ENCODE measurements around the gene PCNT.

Gene PCNT

DNA sequence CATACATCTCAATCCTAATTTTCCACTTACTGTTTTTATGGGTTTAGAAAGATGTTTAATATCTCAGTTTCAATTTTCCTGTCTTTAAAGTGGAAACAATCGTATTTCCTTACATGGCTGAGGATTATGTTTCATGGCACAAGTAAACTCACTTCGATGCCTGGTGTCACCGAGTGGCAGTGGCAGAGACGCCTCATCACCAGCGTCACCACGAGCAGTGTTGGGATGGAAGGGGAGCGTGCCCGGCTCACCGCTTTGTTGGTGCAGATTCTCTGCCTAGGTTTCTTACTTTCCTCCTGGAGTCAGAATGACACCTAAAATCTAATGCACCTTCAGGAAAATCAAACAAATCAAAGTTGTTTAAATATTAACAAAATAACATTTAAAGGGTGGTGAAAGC lies 86.6 kb downstream of the PCNT start:
- DNase-seq (ENCODE audit: low read depth in 1 of 2, low spot score in 1 of 2) = no peak
- Histone ChIP-seq H3K4me3 (replicated peaks; ENCODE audit: insufficient read depth, low read length) (no peak overlapping the region), H3K27ac (replicated peaks) (no peak overlapping the region), H3K27me3 (ENCODE audit: insufficient read depth, poor library complexity, severe bottlenecking) (no peaks in the 10 kb centered on the region)
- TF ChIP-seq, protein P1, sequence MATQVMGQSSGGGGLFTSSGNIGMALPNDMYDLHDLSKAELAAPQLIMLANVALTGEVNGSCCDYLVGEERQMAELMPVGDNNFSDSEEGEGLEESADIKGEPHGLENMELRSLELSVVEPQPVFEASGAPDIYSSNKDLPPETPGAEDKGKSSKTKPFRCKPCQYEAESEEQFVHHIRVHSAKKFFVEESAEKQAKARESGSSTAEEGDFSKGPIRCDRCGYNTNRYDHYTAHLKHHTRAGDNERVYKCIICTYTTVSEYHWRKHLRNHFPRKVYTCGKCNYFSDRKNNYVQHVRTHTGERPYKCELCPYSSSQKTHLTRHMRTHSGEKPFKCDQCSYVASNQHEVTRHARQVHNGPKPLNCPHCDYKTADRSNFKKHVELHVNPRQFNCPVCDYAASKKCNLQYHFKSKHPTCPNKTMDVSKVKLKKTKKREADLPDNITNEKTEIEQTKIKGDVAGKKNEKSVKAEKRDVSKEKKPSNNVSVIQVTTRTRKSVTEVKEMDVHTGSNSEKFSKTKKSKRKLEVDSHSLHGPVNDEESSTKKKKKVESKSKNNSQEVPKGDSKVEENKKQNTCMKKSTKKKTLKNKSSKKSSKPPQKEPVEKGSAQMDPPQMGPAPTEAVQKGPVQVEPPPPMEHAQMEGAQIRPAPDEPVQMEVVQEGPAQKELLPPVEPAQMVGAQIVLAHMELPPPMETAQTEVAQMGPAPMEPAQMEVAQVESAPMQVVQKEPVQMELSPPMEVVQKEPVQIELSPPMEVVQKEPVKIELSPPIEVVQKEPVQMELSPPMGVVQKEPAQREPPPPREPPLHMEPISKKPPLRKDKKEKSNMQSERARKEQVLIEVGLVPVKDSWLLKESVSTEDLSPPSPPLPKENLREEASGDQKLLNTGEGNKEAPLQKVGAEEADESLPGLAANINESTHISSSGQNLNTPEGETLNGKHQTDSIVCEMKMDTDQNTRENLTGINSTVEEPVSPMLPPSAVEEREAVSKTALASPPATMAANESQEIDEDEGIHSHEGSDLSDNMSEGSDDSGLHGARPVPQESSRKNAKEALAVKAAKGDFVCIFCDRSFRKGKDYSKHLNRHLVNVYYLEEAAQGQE (IDR thresholded peaks at IDR 0.05; ENCODE audit: insufficient replicate concordance, low read depth) = no peak
- TF ChIP-seq, protein P2, sequence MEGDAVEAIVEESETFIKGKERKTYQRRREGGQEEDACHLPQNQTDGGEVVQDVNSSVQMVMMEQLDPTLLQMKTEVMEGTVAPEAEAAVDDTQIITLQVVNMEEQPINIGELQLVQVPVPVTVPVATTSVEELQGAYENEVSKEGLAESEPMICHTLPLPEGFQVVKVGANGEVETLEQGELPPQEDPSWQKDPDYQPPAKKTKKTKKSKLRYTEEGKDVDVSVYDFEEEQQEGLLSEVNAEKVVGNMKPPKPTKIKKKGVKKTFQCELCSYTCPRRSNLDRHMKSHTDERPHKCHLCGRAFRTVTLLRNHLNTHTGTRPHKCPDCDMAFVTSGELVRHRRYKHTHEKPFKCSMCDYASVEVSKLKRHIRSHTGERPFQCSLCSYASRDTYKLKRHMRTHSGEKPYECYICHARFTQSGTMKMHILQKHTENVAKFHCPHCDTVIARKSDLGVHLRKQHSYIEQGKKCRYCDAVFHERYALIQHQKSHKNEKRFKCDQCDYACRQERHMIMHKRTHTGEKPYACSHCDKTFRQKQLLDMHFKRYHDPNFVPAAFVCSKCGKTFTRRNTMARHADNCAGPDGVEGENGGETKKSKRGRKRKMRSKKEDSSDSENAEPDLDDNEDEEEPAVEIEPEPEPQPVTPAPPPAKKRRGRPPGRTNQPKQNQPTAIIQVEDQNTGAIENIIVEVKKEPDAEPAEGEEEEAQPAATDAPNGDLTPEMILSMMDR (IDR thresholded peaks at IDR 0.05; ENCODE audit: insufficient read depth, low read length) = no peak
- TF ChIP-seq GABPA (IDR thresholded peaks at IDR 0.05; ENCODE audit: low read depth) (no peak), SPI1 (IDR thresholded peaks at IDR 0.05; ENCODE audit: borderline replicate concordance, low read depth) (no peak), POLR2AphosphoS5 (IDR thresholded peaks at IDR 0.05; ENCODE audit: low read depth) (no peak)

DNA sequence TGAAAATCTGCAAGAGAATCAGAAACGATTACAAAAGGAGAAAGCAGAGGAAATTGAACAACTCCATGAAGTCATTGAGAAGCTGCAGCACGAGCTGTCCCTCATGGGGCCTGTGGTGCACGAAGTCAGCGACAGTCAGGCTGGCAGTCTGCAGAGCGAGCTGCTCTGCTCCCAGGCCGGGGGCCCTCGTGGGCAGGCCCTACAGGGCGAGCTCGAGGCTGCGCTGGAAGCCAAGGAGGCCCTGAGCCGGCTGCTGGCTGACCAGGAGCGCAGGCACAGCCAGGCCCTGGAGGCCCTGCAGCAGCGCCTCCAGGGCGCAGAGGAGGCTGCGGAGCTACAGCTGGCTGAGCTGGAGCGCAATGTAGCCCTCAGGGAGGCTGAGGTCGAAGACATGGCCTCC lies 87.3 kb downstream of the PCNT start:
- DNase-seq (ENCODE audit: low read depth in 1 of 2, low spot score in 1 of 2) = no peak
- Histone ChIP-seq H3K4me3 (replicated peaks; ENCODE audit: insufficient read depth, low read length) (no peak overlapping the region), H3K27me3 (ENCODE audit: insufficient read depth, poor library complexity, severe bottlenecking) (no peaks in the 10 kb centered on the region), H3K27ac (replicated peaks) (no peak overlapping the region)
- TF ChIP-seq, protein P1 (IDR thresholded peaks at IDR 0.05; ENCODE audit: insufficient replicate concordance, low read depth) = no peak
- TF ChIP-seq SPI1 (IDR thresholded peaks at IDR 0.05; ENCODE audit: borderline replicate concordance, low read depth) (no peak), POLR2AphosphoS5 (IDR thresholded peaks at IDR 0.05; ENCODE audit: low read depth) (no peak), GABPA (IDR thresholded peaks at IDR 0.05; ENCODE audit: low read depth) (no peak)
- TF ChIP-seq, protein P2 (IDR thresholded peaks at IDR 0.05; ENCODE audit: insufficient read depth, low read length) = no peak

DNA sequence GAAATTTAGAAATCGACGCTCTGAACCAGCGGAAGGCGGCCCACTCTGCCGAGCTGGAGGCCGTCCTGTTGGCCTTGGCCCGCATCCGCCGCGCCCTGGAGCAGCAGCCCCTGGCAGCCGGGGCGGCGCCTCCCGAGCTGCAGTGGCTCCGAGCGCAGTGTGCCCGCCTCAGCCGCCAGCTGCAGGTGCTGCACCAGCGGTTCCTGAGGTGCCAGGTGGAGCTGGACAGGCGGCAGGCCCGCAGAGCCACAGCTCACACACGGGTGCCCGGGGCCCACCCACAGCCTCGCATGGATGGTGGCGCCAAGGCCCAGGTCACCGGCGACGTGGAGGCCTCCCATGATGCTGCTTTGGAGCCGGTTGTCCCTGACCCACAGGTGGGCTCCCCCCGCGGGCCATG lies 87.7 kb downstream of the PCNT start:
- Histone ChIP-seq H3K27me3 (ENCODE audit: insufficient read depth, poor library complexity, severe bottlenecking) (no peaks in the 10 kb centered on the region), H3K4me3 (replicated peaks; ENCODE audit: insufficient read depth, low read length) (no peak overlapping the region), H3K27ac (replicated peaks) (no peak overlapping the region)
- TF ChIP-seq SPI1 (IDR thresholded peaks at IDR 0.05; ENCODE audit: borderline replicate concordance, low read depth) (no peak), POLR2AphosphoS5 (IDR thresholded peaks at IDR 0.05; ENCODE audit: low read depth) (no peak), GABPA (IDR thresholded peaks at IDR 0.05; ENCODE audit: low read depth) (no peak)
- TF ChIP-seq, protein P2 (IDR thresholded peaks at IDR 0.05; ENCODE audit: insufficient read depth, low read length) = no peak
- TF ChIP-seq, protein P1 (IDR thresholded peaks at IDR 0.05; ENCODE audit: insufficient replicate concordance, low read depth) = no peak
- DNase-seq (ENCODE audit: low read depth in 1 of 2, low spot score in 1 of 2) = no peak
